ENCODE data around the gene CSTF1.

CSTF1 gene

DNA sequence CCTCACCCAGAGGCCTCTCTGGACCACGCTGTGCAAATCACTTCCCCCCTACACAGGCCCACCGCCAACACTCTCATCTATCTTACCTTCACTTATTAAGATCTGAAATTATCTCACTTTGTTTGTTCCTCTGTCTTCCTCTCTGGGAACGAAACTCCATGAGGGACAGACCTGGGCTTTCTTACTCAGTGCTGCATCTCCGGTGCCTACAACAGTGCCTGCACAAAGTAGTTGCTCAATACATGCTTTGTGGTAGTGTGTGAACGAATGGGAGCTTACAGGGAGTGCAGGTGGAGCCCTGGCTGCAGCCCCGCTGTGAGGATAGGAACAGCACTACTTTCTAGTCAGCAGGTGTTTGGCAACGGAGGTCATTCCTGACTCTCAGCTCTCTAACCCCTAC, 25.0 kb downstream of the CSTF1 start:
- Histone ChIP-seq H3K9me3 (ENCODE audit: insufficient read depth, low read length) (no peaks in the 10 kb centered on the region), H3K27me3 (ENCODE audit: low read depth, low read length) (no peaks in the 10 kb centered on the region), H2AFZ (ENCODE audit: low read depth, low read length) (no peak overlapping the region), H3K27ac (ENCODE audit: low read length) (no peak overlapping the region), H3K36me3 (replicated peaks; ENCODE audit: low read depth, low read length) (peaks cover 44% of the 10 kb centered on the region), H3K79me2 (ENCODE audit: low read length) (no peaks in the 10 kb centered on the region), H3K9ac (ENCODE audit: low read length) (no peak overlapping the region), H3K4me2 (ENCODE audit: low read length) (no peak overlapping the region), H4K20me1 (ENCODE audit: insufficient read depth, low read length) (no peaks in the 10 kb centered on the region), H3K4me3 (ENCODE audit: low read length) (no peak overlapping the region), H3K4me1 (ENCODE audit: low read length) (peaks cover 1% of the 10 kb centered on the region; the same call in 1 of the 2 replicates)
- TF ChIP-seq, protein P1, sequence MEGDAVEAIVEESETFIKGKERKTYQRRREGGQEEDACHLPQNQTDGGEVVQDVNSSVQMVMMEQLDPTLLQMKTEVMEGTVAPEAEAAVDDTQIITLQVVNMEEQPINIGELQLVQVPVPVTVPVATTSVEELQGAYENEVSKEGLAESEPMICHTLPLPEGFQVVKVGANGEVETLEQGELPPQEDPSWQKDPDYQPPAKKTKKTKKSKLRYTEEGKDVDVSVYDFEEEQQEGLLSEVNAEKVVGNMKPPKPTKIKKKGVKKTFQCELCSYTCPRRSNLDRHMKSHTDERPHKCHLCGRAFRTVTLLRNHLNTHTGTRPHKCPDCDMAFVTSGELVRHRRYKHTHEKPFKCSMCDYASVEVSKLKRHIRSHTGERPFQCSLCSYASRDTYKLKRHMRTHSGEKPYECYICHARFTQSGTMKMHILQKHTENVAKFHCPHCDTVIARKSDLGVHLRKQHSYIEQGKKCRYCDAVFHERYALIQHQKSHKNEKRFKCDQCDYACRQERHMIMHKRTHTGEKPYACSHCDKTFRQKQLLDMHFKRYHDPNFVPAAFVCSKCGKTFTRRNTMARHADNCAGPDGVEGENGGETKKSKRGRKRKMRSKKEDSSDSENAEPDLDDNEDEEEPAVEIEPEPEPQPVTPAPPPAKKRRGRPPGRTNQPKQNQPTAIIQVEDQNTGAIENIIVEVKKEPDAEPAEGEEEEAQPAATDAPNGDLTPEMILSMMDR (IDR thresholded peaks at IDR 0.05; ENCODE audit: low read depth, low read length): no peak
- TF ChIP-seq EZH2phosphoT487 (IDR thresholded peaks at IDR 0.05; ENCODE audit: low read depth): no peak

- H3K9ac ChIP-seq (ENCODE audit: low read length): no peak overlapping the region
- no peak overlapping the region for H3K4me2 ChIP-seq (ENCODE audit: low read length)
- H3K27me3 ChIP-seq (ENCODE audit: low read depth, low read length): no peaks in the 10 kb centered on the region
- H3K9me3 ChIP-seq (ENCODE audit: insufficient read depth, low read length): no peaks in the 10 kb centered on the region
- H4K20me1 ChIP-seq (ENCODE audit: insufficient read depth, low read length): no peaks in the 10 kb centered on the region
- peaks cover under 1% of the 10 kb centered on the region; the same call in 1 of the 2 replicates for H3K4me1 ChIP-seq (ENCODE audit: low read length)
- H3K36me3 ChIP-seq (replicated peaks; ENCODE audit: low read depth, low read length): peaks cover 39% of the 10 kb centered on the region
- H3K4me3 ChIP-seq (ENCODE audit: low read length): no peak overlapping the region
- no peak overlapping the region for H2AFZ ChIP-seq (ENCODE audit: low read depth, low read length)
- H3K27ac ChIP-seq (ENCODE audit: low read length): no peak overlapping the region
- no peaks in the 10 kb centered on the region for H3K79me2 ChIP-seq (ENCODE audit: low read length)
- TF ChIP-seq, protein P1 (IDR thresholded peaks at IDR 0.05; ENCODE audit: low read depth, low read length): no peak
- no peak for TF ChIP-seq EZH2phosphoT487 (IDR thresholded peaks at IDR 0.05; ENCODE audit: low read depth)
These were observed 25.5 kb downstream of the CSTF1 start for GRCh38 chr20:56417911-56418310.

DNA sequence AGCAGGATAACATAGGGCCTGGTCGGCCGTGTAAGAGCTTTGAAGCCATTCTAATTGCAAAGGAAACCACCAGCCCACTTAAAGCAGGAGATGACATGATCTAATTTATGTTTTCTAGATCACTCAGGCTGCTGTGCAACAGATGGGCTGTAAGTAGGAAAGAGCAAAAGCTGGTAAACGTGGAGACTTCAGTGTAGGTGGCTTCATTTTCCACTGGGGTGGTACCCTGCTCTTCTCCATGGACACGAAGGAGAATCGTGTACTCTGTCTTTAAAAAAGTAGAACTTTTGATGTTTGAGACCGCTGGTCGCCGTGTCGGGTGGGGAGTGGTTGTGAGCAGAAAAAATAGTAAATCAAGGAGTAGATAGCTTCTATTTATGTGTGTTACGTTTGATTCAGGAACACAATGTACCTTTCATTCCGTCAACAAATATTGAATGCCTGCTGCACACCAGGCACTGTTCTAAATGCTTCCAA, 26.0 kb downstream of the CSTF1 start:
- Histone ChIP-seq H3K27ac (ENCODE audit: low read length) (no peak overlapping the region), H3K4me2 (ENCODE audit: low read length) (no peak overlapping the region), H3K27me3 (ENCODE audit: low read depth, low read length) (no peaks in the 10 kb centered on the region)

GRCh38 chr20:56420028-56420427, 27.6 kb downstream of the CSTF1 start:
- H3K79me2 ChIP-seq (ENCODE audit: low read length): no peaks in the 10 kb centered on the region
- no peak overlapping the region for H2AFZ ChIP-seq (ENCODE audit: low read depth, low read length)
- H3K36me3 ChIP-seq (replicated peaks; ENCODE audit: low read depth, low read length): peaks cover 31% of the 10 kb centered on the region
- no peak overlapping the region for H3K4me3 ChIP-seq (ENCODE audit: low read length)
- no peaks in the 10 kb centered on the region for H4K20me1 ChIP-seq (ENCODE audit: insufficient read depth, low read length)
- H3K27me3 ChIP-seq (ENCODE audit: low read depth, low read length): no peaks in the 10 kb centered on the region
- TF ChIP-seq, protein P1 (IDR thresholded peaks at IDR 0.05; ENCODE audit: low read depth, low read length): no peak
- TF ChIP-seq EZH2phosphoT487 (IDR thresholded peaks at IDR 0.05; ENCODE audit: low read depth): no peak
- no peak overlapping the region for H3K4me2 ChIP-seq (ENCODE audit: low read length)
- H3K9ac ChIP-seq (ENCODE audit: low read length): no peak overlapping the region
- H3K4me1 ChIP-seq (ENCODE audit: low read length): peaks cover 10% of the 10 kb centered on the region
- H3K27ac ChIP-seq (ENCODE audit: low read length): no peak overlapping the region
- no peaks in the 10 kb centered on the region for H3K9me3 ChIP-seq (ENCODE audit: insufficient read depth, low read length)

More for the DNA sequence above, 26.0 kb downstream of the CSTF1 start:
- H3K9me3 ChIP-seq (ENCODE audit: insufficient read depth, low read length): no peaks in the 10 kb centered on the region
- H3K79me2 ChIP-seq (ENCODE audit: low read length): no peaks in the 10 kb centered on the region
- no peak overlapping the region for H3K4me3 ChIP-seq (ENCODE audit: low read length)
- no peak overlapping the region for H3K9ac ChIP-seq (ENCODE audit: low read length)
- TF ChIP-seq, protein P1 (IDR thresholded peaks at IDR 0.05; ENCODE audit: low read depth, low read length): no peak
- no peak for TF ChIP-seq EZH2phosphoT487 (IDR thresholded peaks at IDR 0.05; ENCODE audit: low read depth)
- no peaks in the 10 kb centered on the region for H4K20me1 ChIP-seq (ENCODE audit: insufficient read depth, low read length)
- H2AFZ ChIP-seq (ENCODE audit: low read depth, low read length): no peak overlapping the region
- H3K36me3 ChIP-seq (replicated peaks; ENCODE audit: low read depth, low read length): peaks cover 38% of the 10 kb centered on the region
- H3K4me1 ChIP-seq (ENCODE audit: low read length): peaks cover 4% of the 10 kb centered on the region; the same call in 1 of the 2 replicates

Measured in OCI-LY3 (cell line).